Measurements from ENCODE around the gene SKIDA1.
"Not testable (repeated sequence)": the region's sequence is repeated elsewhere in the genome, so short reads cannot be mapped to it uniquely, and the experiment has no call there.

The SKIDA1 gene

GRCh38 chr10:21525367-21526187 is at the start of gene SKIDA1:
Gene SKIDA1, minus strand, starts transcription at chr10:21525682. Its CDS starts 7,860 bp downstream, at chr10:21517822.
- DNase-seq, result peak; percentile 76

DNA sequence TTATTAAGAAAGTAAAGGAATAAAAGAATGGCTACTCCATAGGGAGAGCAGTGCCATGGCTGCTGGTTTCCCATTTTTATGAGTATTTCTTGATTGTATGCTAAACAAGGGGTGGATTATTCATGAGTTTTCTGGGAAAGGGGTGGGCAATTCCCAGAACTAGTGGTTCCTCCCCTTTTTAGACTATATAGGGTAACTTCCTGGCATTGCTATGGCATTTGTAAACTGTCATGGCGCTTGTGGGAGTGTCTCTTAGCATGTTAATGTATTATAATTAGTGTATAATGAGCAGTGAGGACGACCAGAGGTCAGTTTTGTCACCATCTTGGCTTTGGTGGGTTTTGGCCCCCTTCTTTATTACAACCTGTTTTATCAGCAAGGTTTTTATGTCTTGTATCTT is 49.0 kb upstream of the SKIDA1 start:
- DNase-seq, result not testable (repeated sequence)

- DNase-seq, result no peak
Observed at GRCh38 chr10:21572578-21572977, 47.1 kb upstream of the SKIDA1 start.

DNA sequence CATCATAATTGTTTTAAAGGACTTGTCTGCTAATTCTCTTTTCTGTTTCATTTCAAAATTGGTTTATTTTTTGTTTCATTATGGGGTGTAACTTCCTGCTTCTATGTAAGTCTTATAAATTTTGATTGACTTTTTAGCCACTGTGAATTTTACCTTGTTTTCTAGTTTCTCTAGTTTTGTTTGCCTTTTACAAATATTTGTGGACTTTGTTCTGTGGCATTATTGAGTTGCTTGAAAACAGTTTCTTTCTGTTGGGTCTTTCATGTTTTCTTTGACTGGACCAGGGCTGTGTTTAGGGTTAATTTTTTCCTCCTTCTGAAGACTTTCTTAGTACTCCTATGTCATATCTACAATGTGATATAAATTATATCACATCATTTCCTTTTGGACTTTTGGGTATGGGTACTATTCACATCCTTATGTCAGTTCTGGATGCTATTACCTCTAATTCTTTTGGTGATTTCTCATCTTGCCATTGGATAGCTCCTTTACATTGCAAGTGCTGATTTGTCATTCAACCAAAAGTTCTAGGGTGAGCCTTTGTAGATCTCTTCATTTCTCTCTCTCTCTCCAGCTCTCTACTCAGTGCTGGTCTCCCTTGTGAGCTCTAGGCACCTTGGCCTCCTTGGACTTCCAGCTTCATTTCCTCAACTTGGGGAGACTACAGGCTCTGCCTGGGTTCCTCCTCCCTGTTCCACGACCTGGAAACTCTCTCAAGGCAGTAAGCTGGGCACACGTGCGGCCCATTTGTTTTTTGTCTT is 45.5 kb upstream of the SKIDA1 start:
- DNase-seq, result no peak

DNA sequence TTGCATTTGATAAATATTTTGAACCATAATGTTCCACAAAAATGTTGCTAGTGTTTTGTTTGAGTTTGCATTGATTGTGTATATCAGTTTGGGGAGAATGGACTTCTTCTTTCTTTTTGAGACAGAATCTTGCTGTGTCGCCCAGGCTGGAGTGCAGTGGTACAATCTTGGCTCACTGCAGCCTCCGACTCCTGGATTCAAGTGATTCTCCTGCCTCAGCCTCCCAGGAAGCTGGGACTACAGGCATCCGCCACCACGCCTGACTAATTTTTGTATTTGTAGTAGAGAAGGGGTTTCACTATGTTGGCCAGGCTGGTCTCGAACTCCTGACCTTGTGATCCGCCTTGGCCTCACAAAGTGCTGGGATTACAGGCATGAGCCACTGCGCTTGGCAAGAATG is 33.5 kb upstream of the SKIDA1 start:
- not testable (repeated sequence) for DNase-seq

DNA sequence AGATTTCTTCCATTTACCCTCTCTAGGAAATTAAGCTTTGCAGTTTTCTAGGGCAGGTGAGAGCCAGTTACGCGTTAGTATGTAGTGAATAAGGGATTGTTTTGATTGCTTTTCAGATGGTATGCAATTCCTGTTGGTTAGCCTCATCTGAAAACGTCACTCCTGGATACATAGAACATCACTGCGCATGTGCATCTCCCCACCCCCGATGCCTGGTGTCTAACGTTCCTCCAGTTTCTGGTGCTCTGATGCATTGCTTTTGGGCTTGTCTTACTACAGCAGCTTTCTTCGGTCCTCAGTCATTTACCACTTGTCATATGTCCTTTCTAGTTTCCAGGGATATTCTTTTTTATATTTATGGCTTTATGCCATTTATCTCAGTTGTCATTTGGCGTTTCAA is 31.0 kb upstream of the SKIDA1 start:
- no peak for DNase-seq

DNA sequence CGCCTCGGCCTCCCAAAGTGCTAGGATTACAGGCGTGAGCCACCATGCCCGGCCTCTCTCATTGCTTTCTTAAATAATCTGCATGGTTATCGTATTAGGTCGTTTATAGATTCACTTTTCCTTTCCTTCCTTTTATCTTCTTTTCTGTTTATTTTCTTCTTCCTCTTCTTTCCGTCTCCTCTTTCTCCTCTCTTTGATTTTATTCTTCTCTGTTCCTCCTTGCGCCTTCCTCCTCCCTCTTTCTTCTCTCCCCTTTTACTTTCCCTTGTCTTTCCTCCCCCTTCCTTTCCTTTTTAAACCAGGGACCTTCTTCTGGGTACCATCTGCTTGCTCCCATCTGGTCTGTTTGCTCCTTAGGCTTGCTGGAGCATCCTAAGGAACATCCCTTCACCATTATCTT is 27.2 kb upstream of the SKIDA1 start:
- DNase-seq, result no peak

DNA sequence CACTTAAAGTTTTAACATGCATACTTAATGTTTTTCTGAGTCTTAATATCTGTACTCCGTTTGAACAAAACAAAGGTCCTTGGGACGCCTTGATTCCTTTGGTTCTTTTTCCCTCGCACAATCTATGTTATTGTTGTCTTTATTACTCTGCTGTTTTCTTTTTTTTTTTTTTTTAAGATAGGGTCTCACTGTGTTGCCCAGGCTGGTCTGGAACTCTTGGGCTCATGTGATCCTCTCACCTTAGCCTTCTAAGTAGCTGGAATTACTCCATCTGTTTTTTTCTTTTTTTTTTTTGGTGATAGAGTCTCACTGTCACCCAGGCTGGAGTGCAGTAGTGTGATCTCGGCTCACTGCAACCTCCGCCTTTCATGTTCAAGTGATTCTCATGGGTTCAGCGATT is 21.8 kb upstream of the SKIDA1 start:
- DNase-seq, result no peak

DNA sequence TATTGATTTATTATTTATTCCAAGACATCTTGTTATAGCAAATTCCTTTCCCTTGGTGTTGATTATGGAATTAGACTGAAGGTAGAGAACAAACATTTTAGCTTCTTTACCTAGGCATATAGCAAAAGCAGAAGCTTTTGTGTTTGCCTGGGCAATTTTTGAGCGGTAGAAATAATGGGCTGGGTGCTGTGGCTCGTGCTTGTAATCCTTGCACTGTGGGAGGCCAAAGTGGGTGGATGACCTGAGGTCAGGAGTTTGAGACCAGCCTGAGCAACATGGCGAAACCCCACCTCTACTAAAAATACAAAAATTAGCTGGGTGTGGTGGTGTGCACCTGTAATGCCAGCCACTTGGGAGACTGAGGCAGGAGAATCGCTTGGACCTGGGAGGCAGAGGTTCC is 15.2 kb upstream of the SKIDA1 start:
- DNase-seq, result not testable (repeated sequence)

DNA sequence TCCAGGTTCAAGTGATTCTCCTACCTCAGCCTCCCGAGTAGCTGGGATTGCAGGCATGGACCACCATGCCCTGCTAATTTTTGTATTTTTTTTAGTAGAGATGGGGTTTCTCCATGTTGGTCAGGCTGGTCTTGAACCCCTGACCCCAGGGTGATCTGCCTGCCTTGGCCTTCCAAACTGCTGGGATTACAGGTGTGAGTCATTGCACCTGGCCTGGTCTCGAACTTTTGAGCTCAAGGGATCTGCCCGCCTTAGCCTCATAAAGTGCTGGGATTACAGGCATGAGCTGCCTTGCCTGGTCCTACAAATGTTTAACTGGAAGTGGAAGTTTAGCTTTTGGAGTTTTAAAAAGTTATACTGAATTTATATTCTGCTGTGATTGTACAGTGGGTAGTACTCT is 11.4 kb upstream of the SKIDA1 start:
- no peak for DNase-seq

- not testable (repeated sequence) for DNase-seq
Observed at GRCh38 chr10:21535976-21536375, 10.5 kb upstream of the SKIDA1 start.

DNA sequence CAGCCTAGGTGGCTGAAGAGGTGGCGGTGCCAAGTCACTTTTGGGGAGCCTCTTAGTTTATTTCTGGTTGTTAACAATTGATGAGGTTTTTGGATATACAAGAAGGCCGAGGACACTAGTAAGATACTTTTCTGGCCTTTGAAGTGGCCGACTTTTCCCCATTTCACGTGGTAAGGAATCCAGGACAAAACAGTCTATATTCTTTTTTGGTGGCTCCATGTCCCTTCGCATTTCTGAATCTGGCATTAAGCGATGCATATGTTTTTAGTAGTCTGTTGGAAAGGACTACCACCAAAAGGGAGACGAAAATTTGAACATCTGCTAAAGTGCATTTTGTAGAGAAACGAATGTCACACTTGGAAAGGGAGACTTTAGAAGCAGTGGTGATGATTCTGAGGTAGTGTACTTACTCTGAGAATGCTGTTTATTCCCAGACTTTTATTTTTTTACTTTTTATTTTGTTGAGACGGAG is 10.0 kb upstream of the SKIDA1 start:
- DNase-seq, result no peak

- peak; percentile 58 for DNase-seq
Observed at GRCh38 chr10:21534604-21535493, 9.4 kb upstream of the SKIDA1 start.

- no peak for DNase-seq
Observed at GRCh38 chr10:21534280-21534586, 8.8 kb upstream of the SKIDA1 start.

GRCh38 chr10:21533467-21534279 is 8.2 kb upstream of the SKIDA1 start, which contains the start of gene MLLT10:
Gene MLLT10, plus strand, starts transcription at chr10:21534232. Its CDS starts 413 bp downstream, at chr10:21534645.
- DNase-seq, result peak; percentile 97

GRCh38 chr10:21532694-21533466 is 7.4 kb upstream of the SKIDA1 start:
- DNase-seq, result no peak

GRCh38 chr10:21531164-21531563 is 5.7 kb upstream of the SKIDA1 start:
- DNase-seq, result no peak

GRCh38 chr10:21530641-21531040 is 5.2 kb upstream of the SKIDA1 start:
- DNase-seq, result no peak

GRCh38 chr10:21530168-21530567 is 4.7 kb upstream of the SKIDA1 start:
- no peak for DNase-seq

GRCh38 chr10:21529032-21529910 is 3.8 kb upstream of the SKIDA1 start:
- no peak for DNase-seq
